ENCODE data around the gene BRAT1.

The BRAT1 gene

DNA sequence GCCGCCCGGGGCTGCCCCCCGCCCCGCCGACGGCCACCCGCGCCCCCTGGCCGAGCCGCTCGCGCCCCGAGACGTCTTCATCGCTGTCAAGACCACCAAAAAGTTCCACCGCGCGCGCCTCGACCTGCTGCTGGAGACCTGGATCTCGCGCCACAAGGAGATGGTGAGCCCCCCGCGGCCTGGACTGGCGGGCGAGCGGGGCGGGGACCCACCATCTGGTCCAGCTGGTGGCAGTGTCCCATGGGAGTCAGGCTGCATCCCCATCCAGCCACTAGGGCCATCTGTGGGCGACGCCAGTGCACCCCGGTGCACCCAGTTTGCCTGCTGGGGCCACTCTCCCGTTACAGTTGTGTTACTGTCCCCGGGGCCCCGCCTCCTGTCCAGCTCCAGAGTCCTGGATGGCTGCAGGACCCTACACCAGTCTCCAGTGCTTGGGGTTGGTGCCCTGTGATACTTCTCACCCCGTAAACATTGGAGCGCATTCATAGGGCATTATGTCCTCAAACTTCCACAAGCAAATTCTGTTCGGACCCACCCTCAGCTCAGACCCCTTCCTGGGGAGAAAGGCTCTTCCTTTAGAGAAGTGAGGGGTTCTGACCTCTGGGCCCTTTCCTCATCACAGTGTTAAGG, 35.1 kb downstream of the BRAT1 start:
- H3K27ac ChIP-seq (ENCODE audit: low read length): no peak overlapping the region
- peaks cover 28% of the 10 kb centered on the region for H3K4me1 ChIP-seq (ENCODE audit: control insufficient read depth, insufficient read depth, low read length)
- H3K4me3 ChIP-seq (ENCODE audit: low read length in 2 of 2): peak overlapping the region; percentile 15 to 71
- H3K27me3 ChIP-seq (ENCODE audit: control insufficient read depth in 1 of 2, insufficient read depth in 2 of 2, low read length in 2 of 2): peaks cover 31 to 48% of the 10 kb centered on the region in 2 donors
- peak overlapping the region in 1 of 2 donors; percentile 47 for H3K9ac ChIP-seq (ENCODE audit: low read length in 2 of 2)
- H3K36me3 ChIP-seq (ENCODE audit: control insufficient read depth in 2 of 2, insufficient read depth in 2 of 2, low read length in 2 of 2): no peaks in the 10 kb centered on the region
- H3K9me3 ChIP-seq (ENCODE audit: control insufficient read depth in 2 of 2, low read length in 2 of 2): no peaks in the 10 kb centered on the region

GRCh38 chr7:2519119-2519930, 36.0 kb downstream of the BRAT1 start, which contains the start of gene LFNG:
Gene LFNG (plus strand): TSS chr7:2519774. CDS start chr7:2519862, 88 bp downstream.
- peak within 1 kb of the TSS; percentile 45 to 72 for H3K4me3 ChIP-seq (ENCODE audit: low read length in 2 of 2)
- peaks cover 31 to 45% of the 10 kb centered on the region in 2 donors for H3K27me3 ChIP-seq (ENCODE audit: control insufficient read depth in 1 of 2, insufficient read depth in 2 of 2, low read length in 2 of 2)
- H3K4me1 ChIP-seq (ENCODE audit: control insufficient read depth, insufficient read depth, low read length): peaks cover 28% of the 10 kb centered on the region
- no peak within 1 kb of the TSS for H3K27ac ChIP-seq (ENCODE audit: low read length)
- no peaks in the 10 kb centered on the region for H3K36me3 ChIP-seq (ENCODE audit: control insufficient read depth in 2 of 2, insufficient read depth in 2 of 2, low read length in 2 of 2)
- no peaks in the 10 kb centered on the region for H3K9me3 ChIP-seq (ENCODE audit: control insufficient read depth in 2 of 2, low read length in 2 of 2)
- H3K9ac ChIP-seq (ENCODE audit: low read length in 2 of 2): peak within 1 kb of the TSS in 1 of 2 donors; percentile 47

DNA sequence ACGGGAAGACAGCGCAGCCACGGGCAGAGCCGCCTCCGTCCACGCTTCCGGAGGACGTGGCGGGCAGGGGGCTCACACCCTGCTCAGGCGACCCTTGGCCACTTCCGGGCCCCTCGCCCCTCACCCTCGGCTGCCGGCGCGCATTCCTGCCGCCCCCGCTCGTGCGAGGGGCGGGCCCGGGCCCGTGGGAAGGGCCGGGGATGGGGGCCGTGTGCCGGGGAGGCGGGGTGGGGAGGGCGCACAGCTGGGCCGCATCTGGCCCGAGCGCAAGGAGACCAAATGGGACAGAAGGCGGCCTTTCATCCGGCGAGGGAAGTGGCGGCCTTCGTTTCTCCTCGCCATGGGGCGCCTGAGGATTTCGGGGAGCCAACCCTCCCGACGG, 36.6 kb downstream of the BRAT1 start:
- H3K9me3 ChIP-seq (ENCODE audit: control insufficient read depth in 2 of 2, low read length in 2 of 2): no peaks in the 10 kb centered on the region
- H3K4me3 ChIP-seq (ENCODE audit: low read length in 2 of 2): peak overlapping the region; percentile 45 to 72
- no peak overlapping the region for H3K27ac ChIP-seq (ENCODE audit: low read length)
- no peaks in the 10 kb centered on the region for H3K36me3 ChIP-seq (ENCODE audit: control insufficient read depth in 2 of 2, insufficient read depth in 2 of 2, low read length in 2 of 2)
- H3K27me3 ChIP-seq (ENCODE audit: control insufficient read depth in 1 of 2, insufficient read depth in 2 of 2, low read length in 2 of 2): peaks cover 25 to 41% of the 10 kb centered on the region in 2 donors
- H3K9ac ChIP-seq (ENCODE audit: low read length in 2 of 2): no peak overlapping the region
- peaks cover 28% of the 10 kb centered on the region for H3K4me1 ChIP-seq (ENCODE audit: control insufficient read depth, insufficient read depth, low read length)

- H3K4me1 ChIP-seq (ENCODE audit: control insufficient read depth, insufficient read depth, low read length): peaks cover 21% of the 10 kb centered on the region
- H3K9me3 ChIP-seq (ENCODE audit: control insufficient read depth in 2 of 2, low read length in 2 of 2): no peaks in the 10 kb centered on the region
- no peak overlapping the region for H3K4me3 ChIP-seq (ENCODE audit: low read length in 2 of 2)
- no peak overlapping the region for H3K27ac ChIP-seq (ENCODE audit: low read length)
- no peaks in the 10 kb centered on the region for H3K36me3 ChIP-seq (ENCODE audit: control insufficient read depth in 2 of 2, insufficient read depth in 2 of 2, low read length in 2 of 2)
- peaks cover 19 to 34% of the 10 kb centered on the region in 2 donors for H3K27me3 ChIP-seq (ENCODE audit: control insufficient read depth in 1 of 2, insufficient read depth in 2 of 2, low read length in 2 of 2)
- no peak overlapping the region for H3K9ac ChIP-seq (ENCODE audit: low read length in 2 of 2)
Measured at GRCh38 chr7:2517678-2518507, 37.4 kb downstream of the BRAT1 start.

DNA sequence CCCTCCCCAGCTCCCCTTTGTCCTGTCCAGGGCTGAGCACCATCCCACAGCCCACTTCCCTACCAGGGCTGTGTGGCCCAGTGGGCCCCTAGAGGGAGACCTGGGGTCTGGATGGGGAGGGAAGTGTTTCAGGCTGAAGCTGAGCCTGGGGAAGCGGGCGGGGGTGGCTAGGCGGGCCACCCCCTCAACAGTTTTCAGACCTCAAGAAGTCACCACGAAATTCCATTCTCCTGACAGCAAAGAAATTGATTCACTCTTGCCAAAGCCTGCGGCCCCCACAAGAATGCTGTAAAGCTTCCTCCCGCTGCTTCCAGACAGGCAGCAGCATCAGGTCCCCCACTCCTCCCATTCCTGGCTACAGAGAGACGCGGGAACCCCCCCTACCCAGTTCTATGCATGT, 38.3 kb downstream of the BRAT1 start:
- peaks cover 12 to 25% of the 10 kb centered on the region in 2 donors for H3K27me3 ChIP-seq (ENCODE audit: control insufficient read depth in 1 of 2, insufficient read depth in 2 of 2, low read length in 2 of 2)
- no peaks in the 10 kb centered on the region for H3K36me3 ChIP-seq (ENCODE audit: control insufficient read depth in 2 of 2, insufficient read depth in 2 of 2, low read length in 2 of 2)
- no peak overlapping the region for H3K9ac ChIP-seq (ENCODE audit: low read length in 2 of 2)
- no peak overlapping the region for H3K4me3 ChIP-seq (ENCODE audit: low read length in 2 of 2)
- no peaks in the 10 kb centered on the region for H3K9me3 ChIP-seq (ENCODE audit: control insufficient read depth in 2 of 2, low read length in 2 of 2)
- no peak overlapping the region for H3K27ac ChIP-seq (ENCODE audit: low read length)
- H3K4me1 ChIP-seq (ENCODE audit: control insufficient read depth, insufficient read depth, low read length): peaks cover 22% of the 10 kb centered on the region

GRCh38 chr7:2516194-2516555, 39.1 kb downstream of the BRAT1 start:
- peaks cover 21% of the 10 kb centered on the region for H3K4me1 ChIP-seq (ENCODE audit: control insufficient read depth, insufficient read depth, low read length)
- H3K27me3 ChIP-seq (ENCODE audit: control insufficient read depth in 1 of 2, insufficient read depth in 2 of 2, low read length in 2 of 2): peaks cover 5 to 17% of the 10 kb centered on the region in 2 donors
- H3K4me3 ChIP-seq (ENCODE audit: low read length in 2 of 2): no peak overlapping the region
- H3K9me3 ChIP-seq (ENCODE audit: control insufficient read depth in 2 of 2, low read length in 2 of 2): no peaks in the 10 kb centered on the region
- no peak overlapping the region for H3K9ac ChIP-seq (ENCODE audit: low read length in 2 of 2)
- no peak overlapping the region for H3K27ac ChIP-seq (ENCODE audit: low read length)
- H3K36me3 ChIP-seq (ENCODE audit: control insufficient read depth in 2 of 2, insufficient read depth in 2 of 2, low read length in 2 of 2): no peaks in the 10 kb centered on the region

- H3K4me1 ChIP-seq (ENCODE audit: control insufficient read depth, insufficient read depth, low read length): peaks cover 20% of the 10 kb centered on the region
Measured at GRCh38 chr7:2515424-2516193, 39.7 kb downstream of the BRAT1 start.

DNA sequence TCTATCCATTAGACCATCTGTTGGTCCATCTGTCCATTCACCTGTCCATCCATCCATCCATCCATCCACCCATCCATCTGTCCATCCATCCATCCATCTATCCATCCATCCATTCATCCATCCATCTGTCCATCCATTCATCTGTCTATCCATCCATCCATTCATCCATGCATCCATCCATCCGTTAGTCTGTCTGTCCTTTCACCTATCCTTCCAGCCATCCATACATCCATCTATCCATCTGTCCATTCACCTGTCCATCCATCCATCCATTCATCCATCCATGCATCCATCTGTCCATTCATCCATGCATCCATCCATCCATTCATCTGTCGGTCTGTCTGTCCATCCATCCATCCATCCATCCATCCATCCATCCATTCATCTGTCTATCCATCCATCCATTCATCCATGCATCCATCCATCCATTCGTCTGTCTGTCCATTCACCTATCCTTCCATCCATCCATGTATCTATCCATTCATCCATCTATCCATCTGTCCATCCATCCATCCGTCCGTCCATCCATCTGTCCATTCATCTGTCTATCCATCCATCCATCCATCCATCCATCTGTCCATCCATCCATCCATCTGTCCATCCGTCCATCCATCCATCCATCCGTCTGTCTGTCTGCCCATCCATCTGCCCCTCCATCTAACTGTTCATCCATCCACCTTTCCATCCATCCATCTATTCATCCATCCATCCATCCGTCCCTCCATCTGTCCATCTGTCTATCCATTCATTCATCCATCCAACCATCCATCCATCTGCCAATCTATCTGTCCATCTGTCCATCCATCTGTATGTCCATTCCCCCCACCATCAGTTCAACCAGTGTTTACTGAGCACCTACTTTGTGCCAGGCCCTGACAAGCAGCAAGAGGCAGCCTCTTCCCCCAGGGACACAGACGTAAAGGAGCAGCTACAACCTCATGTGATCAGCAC, 40.6 kb downstream of the BRAT1 start:
- no peak overlapping the region for H3K4me3 ChIP-seq (ENCODE audit: low read length in 2 of 2)
- H3K27ac ChIP-seq (ENCODE audit: low read length): no peak overlapping the region
- H3K27me3 ChIP-seq (ENCODE audit: control insufficient read depth in 1 of 2, insufficient read depth in 2 of 2, low read length in 2 of 2): peaks cover 0 to 6% of the 10 kb centered on the region in 2 donors
- no peaks in the 10 kb centered on the region for H3K36me3 ChIP-seq (ENCODE audit: control insufficient read depth in 2 of 2, insufficient read depth in 2 of 2, low read length in 2 of 2)
- H3K4me1 ChIP-seq (ENCODE audit: control insufficient read depth, insufficient read depth, low read length): peaks cover 13% of the 10 kb centered on the region
- H3K9ac ChIP-seq (ENCODE audit: low read length in 2 of 2): no peak overlapping the region
- H3K9me3 ChIP-seq (ENCODE audit: control insufficient read depth in 2 of 2, low read length in 2 of 2): no peaks in the 10 kb centered on the region

More at GRCh38 chr7:2515424-2516193, 39.7 kb downstream of the BRAT1 start:
- no peaks in the 10 kb centered on the region for H3K36me3 ChIP-seq (ENCODE audit: control insufficient read depth in 2 of 2, insufficient read depth in 2 of 2, low read length in 2 of 2)
- peaks cover 4 to 12% of the 10 kb centered on the region in 2 donors for H3K27me3 ChIP-seq (ENCODE audit: control insufficient read depth in 1 of 2, insufficient read depth in 2 of 2, low read length in 2 of 2)
- no peak overlapping the region for H3K9ac ChIP-seq (ENCODE audit: low read length in 2 of 2)
- H3K9me3 ChIP-seq (ENCODE audit: control insufficient read depth in 2 of 2, low read length in 2 of 2): no peaks in the 10 kb centered on the region
- no peak overlapping the region for H3K27ac ChIP-seq (ENCODE audit: low read length)
- no peak overlapping the region for H3K4me3 ChIP-seq (ENCODE audit: low read length in 2 of 2)

DNA sequence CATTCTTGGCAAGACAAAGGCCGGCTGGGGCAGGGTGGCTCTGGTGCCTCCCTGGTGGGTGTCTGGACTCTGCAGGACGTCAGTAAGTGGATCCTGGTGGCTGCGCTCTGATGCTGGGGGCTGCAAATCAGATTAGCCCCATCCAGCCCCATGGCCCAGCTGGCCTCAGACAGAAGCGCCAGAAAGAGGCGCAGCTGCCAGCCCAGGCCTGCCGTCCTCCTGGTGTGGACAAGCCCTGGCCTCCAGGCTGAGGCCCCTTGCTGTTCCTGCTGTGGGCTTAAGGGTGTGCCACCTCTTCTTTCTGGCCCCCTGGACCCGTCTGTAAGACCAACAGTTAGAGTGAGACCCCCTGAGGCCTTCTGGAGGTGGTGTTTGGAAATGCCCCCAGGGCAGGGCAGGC, 41.6 kb downstream of the BRAT1 start:
- Histone ChIP-seq H3K9me3 (ENCODE audit: control insufficient read depth in 2 of 2, low read length in 2 of 2) (no peaks in the 10 kb centered on the region), H3K27me3 (ENCODE audit: control insufficient read depth in 1 of 2, insufficient read depth in 2 of 2, low read length in 2 of 2) (peaks cover 0 to 3% of the 10 kb centered on the region in 2 donors), H3K4me3 (ENCODE audit: low read length in 2 of 2) (no peak overlapping the region), H3K9ac (ENCODE audit: low read length in 2 of 2) (no peak overlapping the region), H3K36me3 (ENCODE audit: control insufficient read depth in 2 of 2, insufficient read depth in 2 of 2, low read length in 2 of 2) (no peaks in the 10 kb centered on the region), H3K27ac (ENCODE audit: low read length) (no peak overlapping the region), H3K4me1 (ENCODE audit: control insufficient read depth, insufficient read depth, low read length) (peaks cover 9% of the 10 kb centered on the region)

Data from stomach smooth muscle (tissue), 2 donors.